IMR-90 (cell line): ENCODE data around the gene PRUNE2. TPM values are rescaled to one million over a fixed set of nuclear protein-coding genes. Genes with fewer than 3 reads are reported as not detected.

Experiments
- ATAC-seq: fragments of 200-7000 bp; cut with Tn5 transposase; 2 replicates; pipeline ENCODE4 v1.9.1; 2020; ENCODE audit warnings: low read depth, mild to moderate bottlenecking, moderate library complexity
- BruUV-seq: library from RNA; stranded (reverse); fragments of 400-500 nt; replicated peaks from 2 replicates; lab custom pipeline; 2021; lab: Mats Ljungman, UMichigan
- CTCF ChIA-PET: fragments of 300-600 bp; formaldehyde crosslinking; extraction: SDS; loops from one replicate; lab custom pipeline; 2021; ENCODE audit warnings: antibody characterized with exemption; lab: Yijun Ruan, JAX
- POLR2A ChIA-PET: fragments of 300-600 bp; sonication (Branson Sonifier 250); formaldehyde crosslinking; loops from one replicate; lab custom pipeline; 2022; ENCODE audit warnings: antibody characterized with exemption; ENCODE audit not compliant: unreplicated experiment; lab: Charles Lee
- DNase-seq: peaks from one replicate; pipeline ENCODE4 v3.0.0; 2013
- H2AFZ ChIP-seq: replicated peaks from 2 replicates; pipeline ENCODE3; 2013; ENCODE audit warnings: low read length, mild to moderate bottlenecking; ENCODE audit not compliant: poor library complexity
- H2AK5ac ChIP-seq: 2 replicates; pipeline ENCODE4 v1.6.1; 2013; ENCODE audit warnings: low read depth, low read length, inconsistent platforms
- H2AK9ac ChIP-seq: replicated peaks from 2 replicates; pipeline ENCODE3; 2013; ENCODE audit warnings: mild to moderate bottlenecking, low read depth, low read length, moderate library complexity; ENCODE audit not compliant: poor library complexity
- H2BK120ac ChIP-seq: 2 replicates; pipeline ENCODE4 v1.6.1; 2013; ENCODE audit warnings: low read depth, low read length, inconsistent platforms
- H2BK15ac ChIP-seq: 3 replicates; pipeline ENCODE4 v1.6.1; 2013; ENCODE audit warnings: low read depth, low read length, inconsistent platforms
- H2BK20ac ChIP-seq: 2 replicates; pipeline ENCODE4 v1.6.1; 2013; ENCODE audit warnings: low read depth, mild to moderate bottlenecking, inconsistent platforms, low read length, moderate library complexity
- H2BK5ac ChIP-seq: 2 replicates; pipeline ENCODE4 v1.6.1; 2013; ENCODE audit warnings: mild to moderate bottlenecking, low read depth, low read length, inconsistent platforms; ENCODE audit not compliant: poor library complexity, severe bottlenecking
- H3K14ac ChIP-seq: replicated peaks from 2 replicates; pipeline ENCODE4 v1.6.1; 2013; ENCODE audit warnings: low read depth, low read length, inconsistent platforms
- H3K18ac ChIP-seq: 2 replicates; pipeline ENCODE4 v1.6.1; 2013; ENCODE audit warnings: low read depth, low read length, control low read depth
- H3K23ac ChIP-seq: 2 replicates; pipeline ENCODE4 v1.6.1; 2013; ENCODE audit warnings: low read depth, low read length, inconsistent platforms
- H3K27ac ChIP-seq: 2 replicates; pipeline ENCODE4 v1.5.1; 2013; ENCODE audit warnings: mild to moderate bottlenecking, control low read depth, low read length; ENCODE audit not compliant: insufficient read depth
- H3K27me3 ChIP-seq: 2 replicates; pipeline ENCODE4 v1.6.1; 2013; ENCODE audit warnings: low read length; ENCODE audit not compliant: control insufficient read depth, insufficient read depth
- H3K36me3 ChIP-seq: 2 replicates; pipeline ENCODE4 v1.6.1; 2013; ENCODE audit warnings: low read length, mixed read lengths; ENCODE audit not compliant: control insufficient read depth, insufficient read depth
- H3K4ac ChIP-seq: 2 replicates; pipeline ENCODE4 v1.6.1; 2013; ENCODE audit warnings: low read depth, low read length, inconsistent platforms
- H3K4me1 ChIP-seq: 2 replicates; pipeline ENCODE4 v1.6.1; 2013; ENCODE audit warnings: low read length, mixed read lengths; ENCODE audit not compliant: control insufficient read depth, insufficient read depth
- H3K4me2 ChIP-seq: 2 replicates; pipeline ENCODE4 v1.6.1; 2013; ENCODE audit warnings: low read depth, mild to moderate bottlenecking, control low read depth, low read length, moderate library complexity
- H3K4me3 ChIP-seq: 2 replicates; pipeline ENCODE4 v1.5.1; 2013; ENCODE audit warnings: low read depth, mild to moderate bottlenecking, control low read depth, low read length, moderate library complexity; ENCODE audit not compliant: insufficient read depth
- H3K56ac ChIP-seq: 2 replicates; pipeline ENCODE4 v1.6.1; 2013; ENCODE audit warnings: low read length, inconsistent platforms; ENCODE audit not compliant: insufficient read depth; ENCODE audit errors: extremely low read depth
- H3K79me1 ChIP-seq, 2 experiments: 2 replicates each; pipeline ENCODE4 v1.6.1; 2013; ENCODE audit warnings: low read length in 2 of 2, inconsistent platforms in 1 of 2, low read depth in 1 of 2
- H3K9ac ChIP-seq: 2 replicates; pipeline ENCODE4 v1.6.1; 2013; ENCODE audit warnings: low read depth, low read length, control low read depth
- H3K9me1 ChIP-seq: 2 replicates; pipeline ENCODE4 v1.6.1; 2013; ENCODE audit warnings: low read length, inconsistent platforms; ENCODE audit not compliant: insufficient read depth
- H3K9me3 ChIP-seq: 2 replicates; pipeline ENCODE4 v1.6.1; 2013; ENCODE audit warnings: low read length; ENCODE audit not compliant: control insufficient read depth, insufficient read depth
- H4K20me1 ChIP-seq: 2 replicates; pipeline ENCODE4 v1.6.1; 2013; ENCODE audit warnings: low read length, inconsistent platforms; ENCODE audit not compliant: insufficient read depth
- H4K5ac ChIP-seq: 2 replicates; pipeline ENCODE4 v1.6.1; 2013; ENCODE audit warnings: mild to moderate bottlenecking, low read depth, low read length, control low read depth
- H4K8ac ChIP-seq, 2 experiments: 2 replicates each; pipeline ENCODE4 v1.6.1; 2013; ENCODE audit warnings: low read depth in 2 of 2, low read length in 2 of 2, control low read depth in 1 of 2, inconsistent platforms in 1 of 2
- H4K91ac ChIP-seq: 2 replicates; pipeline ENCODE4 v1.6.1; 2013; ENCODE audit warnings: low read depth, low read length, inconsistent platforms; ENCODE audit not compliant: insufficient read depth
- BHLHE40 ChIP-seq: fragments of 150-350 bp; IDR thresholded peaks from 2 replicates; pipeline ENCODE4 v1.6.1; 2016; ENCODE audit warnings: mild to moderate bottlenecking, low read depth, low read length
- CEBPB ChIP-seq: IDR thresholded peaks from 2 replicates; pipeline ENCODE4 v1.6.1; 2012; ENCODE audit warnings: low read depth, low read length, improper control_type of control experiment
- CHD1 ChIP-seq: IDR thresholded peaks from 2 replicates; pipeline ENCODE4 v1.6.1; 2012; ENCODE audit warnings: low read depth, low read length, improper control_type of control experiment
- CTCF ChIP-seq: conservative IDR thresholded peaks from 2 replicates; pipeline ENCODE4 v1.5.1; 2012; ENCODE audit warnings: mild to moderate bottlenecking, low read depth, low read length, improper control_type of control experiment
- ELK1 ChIP-seq: fragments of 150-350 bp; IDR thresholded peaks from 2 replicates; pipeline ENCODE4 v1.6.1; 2016; ENCODE audit warnings: low read depth, mild to moderate bottlenecking, low read length, moderate library complexity, borderline replicate concordance
- FOS ChIP-seq: fragments of 150-350 bp; IDR thresholded peaks from 2 replicates; pipeline ENCODE4 v1.6.1; 2016; ENCODE audit warnings: low read depth, low read length
- MAFK ChIP-seq: IDR thresholded peaks from 2 replicates; pipeline ENCODE4 v1.6.1; 2012; ENCODE audit warnings: low read depth, low read length, improper control_type of control experiment
- MAZ ChIP-seq: IDR thresholded peaks from 2 replicates; pipeline ENCODE4 v1.6.1; 2012; ENCODE audit warnings: low read depth, mild to moderate bottlenecking, low read length, improper control_type of control experiment, moderate library complexity, borderline replicate concordance
- MXI1 ChIP-seq: IDR thresholded peaks from 2 replicates; pipeline ENCODE4 v1.6.1; 2012; ENCODE audit warnings: low read depth, mild to moderate bottlenecking, low read length, moderate library complexity, borderline replicate concordance
- NFE2L2 ChIP-seq: fragments of 150-350 bp; IDR thresholded peaks from 2 replicates; pipeline ENCODE4 v1.6.1; 2016; ENCODE audit warnings: low read depth, mild to moderate bottlenecking, low read length
- POLR2A ChIP-seq: IDR thresholded peaks from 2 replicates; pipeline ENCODE4 v1.6.1; 2012; ENCODE audit warnings: mild to moderate bottlenecking, low read depth, low read length
- RAD21 ChIP-seq: IDR thresholded peaks from 2 replicates; pipeline ENCODE4 v1.6.1; 2012; ENCODE audit warnings: low read length, improper control_type of control experiment
- RCOR1 ChIP-seq: IDR thresholded peaks from 2 replicates; pipeline ENCODE4 v1.6.1; 2012; ENCODE audit warnings: mild to moderate bottlenecking, low read length, improper control_type of control experiment; ENCODE audit not compliant: insufficient replicate concordance
- RFX5 ChIP-seq: IDR thresholded peaks from 2 replicates; pipeline ENCODE4 v1.8.0; 2012; ENCODE audit warnings: low read depth, mild to moderate bottlenecking, low read length, moderate library complexity
- SMC3 ChIP-seq: fragments of 150-350 bp; IDR thresholded peaks from 2 replicates; pipeline ENCODE4 v1.6.1; 2016; ENCODE audit warnings: low read depth, mild to moderate bottlenecking, antibody characterized with exemption, low read length, moderate library complexity
- USF2 ChIP-seq: fragments of 150-350 bp; IDR thresholded peaks from 2 replicates; pipeline ENCODE4 v1.6.1; 2017; ENCODE audit warnings: mild to moderate bottlenecking, antibody characterized with exemption, low read length, low read depth
- WGBS, 2 experiments: methylation state at CpG; one replicate each; pipeline versions ENCODE4 v1.1.5 to v1.1.7; 2013; ENCODE audit warnings: missing lambda C conversion rate in 2 of 2; ENCODE audit not compliant: insufficient read length in 1 of 2; ENCODE audit errors: extremely low coverage in 2 of 2; 5-methylcytosine and 5-hydroxymethylcytosine counted together
- dilution Hi-C: fragments of 300-500 bp; cut with HindIII; formaldehyde crosslinking; loops from one replicate; pipeline ENCODE4 v1.14.3; 2018; ENCODE audit warnings: low sequenced_read_pairs; ENCODE audit not compliant: unreplicated experiment
- in situ Hi-C: fragments of 300-500 bp; cut with MboI; formaldehyde crosslinking; loops from 3 replicates; pipeline ENCODE4 v1.14.3; 2019; ENCODE audit warnings: low sequenced_read_pairs, inconsistent platforms, mixed read lengths
- intact Hi-C: fragments of 100-400 bp; cut with micrococcal nuclease; formaldehyde crosslinking; loops from 2 replicates; pipeline ENCODE4 v1.10.0; 2022
- polyA plus RNA-seq, 3 experiments: library from polyadenylated mRNA; depleted of rRNA; stranded (reverse); fragments of >200 nt; gene quantifications; 2 replicates each; pipeline ENCODE4 v1.2.3, GENCODE V29; 2012; ENCODE audit warnings: low replicate concordance in 1 of 3
- total RNA-seq: library from RNA; depleted of rRNA; stranded (reverse); fragments of >200 nt; gene quantifications from 2 replicates; pipeline ENCODE4 v1.2.3, GENCODE V29; 2012

The PRUNE2 gene
- total and polyA plus RNA-seq, 2 of the 4 experiments (the other 2 are of a cell fraction): 0.70 to 1.6 TPM

GRCh38 chr9:76718166-76718565 is 187.7 kb downstream of the PRUNE2 start:
- in situ Hi-C loops: loop anchor here (25.0 kb wide), 1 partner anchor 831 kb away; the partner anchor contains the start of gene PCSK5
- CTCF ChIA-PET: interaction anchor here (0.9 kb wide), 1 partner anchor 92 kb away, joined by 3 read pairs; no protein-coding TSS in a partner anchor

More at GRCh38 chr9:76718166-76718565, 187.7 kb downstream of the PRUNE2 start:
- H3K4me2 ChIP-seq: no peak overlapping the region
- H3K18ac ChIP-seq: no peak overlapping the region
- H3K9me1 ChIP-seq: no peaks in the 10 kb centered on the region
- H4K8ac ChIP-seq: no peak overlapping the region
- intact Hi-C loops: no loop called here
- H4K5ac ChIP-seq: no peak overlapping the region
- H3K9me3 ChIP-seq: no peaks in the 10 kb centered on the region
- no peaks in the 10 kb centered on the region for H3K36me3 ChIP-seq
- H3K4me1 ChIP-seq: no peaks in the 10 kb centered on the region
- no peak overlapping the region for H2AK9ac ChIP-seq
- H2AK5ac ChIP-seq: no peak overlapping the region
- ATAC-seq (no peak), DNase-seq (no peak)
- H3K27me3 ChIP-seq: no peaks in the 10 kb centered on the region; the same call in 1 of the 2 replicates
- H3K14ac ChIP-seq: no peak overlapping the region
- H3K23ac ChIP-seq: no peak overlapping the region
- no peak overlapping the region for H3K56ac ChIP-seq
- TF ChIP-seq MXI1 (no peak), FOS (no peak), RFX5 (no peak), RCOR1 (no peak), MAFK (no peak), NFE2L2 (no peak), MAZ (no peak), CHD1 (no peak), CEBPB (no peak), CTCF (no peak), SMC3 (no peak), POLR2A (no peak), ELK1 (no peak), BHLHE40 (no peak), USF2 (no peak), RAD21 (no peak)
- no peak overlapping the region for H3K27ac ChIP-seq
- 69% methylated on average over 1 of the region's 4 CpGs; no CpG with 5 or more reads in 1 of the 2 experiments for WGBS, 2 experiments
- no peak overlapping the region for H2BK5ac ChIP-seq
- no peak overlapping the region for H3K9ac ChIP-seq
- no peak overlapping the region for H3K4me3 ChIP-seq
- H4K20me1 ChIP-seq: no peaks in the 10 kb centered on the region
- BruUV-seq: no TSS peak
- no peak overlapping the region for H4K91ac ChIP-seq
- no peak overlapping the region for H2BK120ac ChIP-seq
- no peak overlapping the region for H2BK20ac ChIP-seq
- H3K4ac ChIP-seq: no peak overlapping the region
- POLR2A ChIA-PET: no interaction called here
- H2BK15ac ChIP-seq: no peak overlapping the region
- no peaks in the 10 kb centered on the region for H3K79me1 ChIP-seq
- H2AFZ ChIP-seq: no peak overlapping the region
- dilution Hi-C loops: no loop called here
